NOMO-1 treated with dmso at 0.1 percent for 144 hours (cell line): ENCODE measurements around the gene UGT1A4.

Experiments used
- DNase-seq: peaks from one replicate; lab custom pipeline; 2025; ENCODE audit not compliant: unreplicated experiment; lab: John Stamatoyannopoulos, UW

Gene UGT1A4

GRCh38 chr2:233779722-233780121, 61.2 kb downstream of the UGT1A4 start:
- DNase-seq = no peak

DNA sequence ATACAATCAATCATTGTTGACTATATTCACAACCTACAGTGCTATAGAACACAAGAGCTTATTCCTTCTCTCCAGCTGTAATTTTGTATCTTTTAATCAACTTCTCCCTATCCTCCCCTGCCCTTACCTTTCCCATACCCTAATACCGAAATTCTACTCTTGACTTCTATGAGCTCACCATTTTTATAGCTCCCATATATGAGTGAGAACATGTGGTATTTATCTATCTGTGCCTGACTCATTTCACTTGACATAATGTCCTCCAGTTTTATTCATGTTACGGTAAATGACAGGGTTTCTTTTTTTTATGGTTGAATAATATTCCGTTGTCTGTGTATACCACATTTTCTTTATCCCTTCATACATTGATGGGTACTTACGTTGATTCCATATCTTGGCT, 62.2 kb downstream of the UGT1A4 start:
- no peak for DNase-seq

DNA sequence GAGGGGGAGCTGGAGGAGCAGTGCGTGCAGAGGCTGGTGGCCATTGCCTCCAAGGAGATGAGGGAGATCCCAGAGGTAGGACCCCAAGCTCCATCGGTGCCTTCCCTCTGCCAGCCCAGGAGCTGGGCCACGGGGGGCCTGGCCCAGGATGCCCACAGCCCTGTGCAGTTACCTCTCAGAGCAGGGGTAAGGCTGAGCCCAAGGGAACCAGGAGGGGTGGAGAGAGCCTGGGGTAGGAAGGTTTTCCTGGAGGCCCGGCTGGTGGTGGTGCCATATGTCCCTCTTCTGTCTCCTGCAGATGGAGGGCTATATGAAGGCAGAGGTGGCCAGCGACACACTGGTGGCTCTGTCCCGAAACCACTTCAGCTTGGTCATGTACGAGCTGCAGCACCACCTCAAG, 71.0 kb downstream of the UGT1A4 start:
- DNase-seq = no peak

GRCh38 chr2:233791151-233791882, 72.8 kb downstream of the UGT1A4 start:
- DNase-seq = no peak

DNA sequence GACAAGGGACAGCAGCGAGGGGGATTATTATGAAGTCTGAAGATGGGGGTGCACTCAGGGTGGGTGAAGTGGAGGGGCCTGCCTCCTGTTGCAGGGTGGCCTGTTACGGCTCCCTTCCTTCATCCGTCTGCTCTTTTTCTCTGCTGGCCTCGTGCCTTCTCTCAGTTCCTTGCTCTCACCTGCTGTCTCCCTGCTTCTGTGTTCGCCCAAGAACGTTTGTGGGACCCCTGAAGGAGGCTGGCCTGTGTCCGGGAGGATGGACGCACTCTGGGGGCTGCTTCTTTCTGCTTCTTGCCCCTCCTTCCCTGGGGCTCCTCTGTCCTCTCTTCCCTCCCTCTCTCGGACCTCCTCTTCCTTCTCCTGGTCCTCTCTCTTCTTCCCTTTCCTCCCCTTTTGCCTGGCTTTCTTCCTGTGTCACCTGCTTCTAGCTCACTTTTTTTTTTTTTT, 73.4 kb downstream of the UGT1A4 start:
- DNase-seq = no peak

DNA sequence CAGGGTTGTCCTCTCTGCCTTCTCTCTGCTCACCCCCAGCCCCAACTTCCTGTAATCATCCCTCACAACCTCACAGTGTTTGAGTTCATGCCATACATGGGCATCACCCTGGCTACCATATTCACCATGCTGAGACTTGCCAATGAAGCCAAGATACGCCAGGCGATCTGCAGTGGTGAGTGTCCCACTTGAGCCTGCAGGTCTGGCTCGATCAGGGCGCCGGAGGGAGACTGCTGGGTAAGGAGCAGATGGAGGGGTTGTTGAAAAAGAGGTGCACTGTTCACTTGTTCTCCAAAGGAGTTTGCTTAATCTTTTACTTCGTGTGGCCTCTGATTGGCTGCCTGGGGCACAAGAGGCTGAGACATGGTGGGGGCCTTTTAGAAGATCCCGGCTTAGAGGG, 74.2 kb downstream of the UGT1A4 start:
- no peak for DNase-seq

DNA sequence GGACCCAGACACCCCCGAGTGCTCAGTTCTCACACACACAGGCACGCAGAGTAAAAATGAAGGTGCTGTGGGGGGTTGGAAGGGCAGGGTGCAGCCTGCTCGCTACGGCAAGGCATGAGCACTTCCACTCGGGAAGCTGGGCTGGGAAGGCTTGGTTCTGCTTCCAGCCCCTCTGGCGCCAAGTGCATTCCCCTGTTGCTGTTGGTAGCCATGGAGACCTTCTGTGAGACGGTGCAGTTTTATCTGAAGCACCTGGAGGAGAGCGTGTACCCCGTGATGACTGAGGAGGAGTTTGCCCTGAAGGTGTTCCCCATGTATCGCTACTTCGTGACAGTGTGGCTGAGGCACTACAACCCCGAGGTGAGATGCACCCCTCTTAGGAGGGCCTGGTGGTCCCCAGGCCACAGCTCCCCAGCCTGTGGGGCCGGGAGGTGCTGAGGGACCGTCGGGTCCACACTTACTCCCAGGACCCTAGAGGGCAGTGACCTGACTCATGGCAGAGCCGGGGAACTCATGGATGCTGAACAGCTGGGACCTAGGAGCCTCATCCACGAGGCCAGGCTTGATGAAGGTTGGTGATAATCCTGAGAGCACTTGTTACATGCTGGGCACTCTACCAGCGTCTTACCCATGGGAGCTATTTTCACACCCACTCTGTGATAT, 75.1 kb downstream of the UGT1A4 start:
- DNase-seq = no peak

GRCh38 chr2:233794128-233794658, 75.7 kb downstream of the UGT1A4 start:
- DNase-seq = no peak

DNA sequence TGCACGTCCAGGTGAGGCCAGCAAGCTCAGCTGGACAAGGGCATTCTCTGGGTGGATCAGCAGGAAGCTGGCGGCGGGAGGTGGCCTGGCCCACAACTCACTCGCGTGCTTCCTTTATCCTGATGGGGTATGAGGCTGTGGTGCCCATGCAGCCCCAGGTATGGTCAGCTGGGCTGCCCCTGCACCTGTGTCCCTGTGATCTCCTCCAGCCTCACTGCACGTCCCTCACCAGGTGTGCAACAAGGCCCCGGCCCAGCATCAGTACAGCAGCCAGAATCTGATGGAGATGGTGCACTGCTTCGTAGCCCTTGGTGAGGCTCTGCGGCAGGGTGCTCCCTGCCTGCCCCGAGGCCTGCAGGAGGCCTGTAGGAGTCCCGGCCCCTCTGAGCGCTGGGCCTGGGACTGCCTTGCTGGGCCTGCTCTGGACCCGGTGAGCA, 77.2 kb downstream of the UGT1A4 start:
- DNase-seq = no peak

DNA sequence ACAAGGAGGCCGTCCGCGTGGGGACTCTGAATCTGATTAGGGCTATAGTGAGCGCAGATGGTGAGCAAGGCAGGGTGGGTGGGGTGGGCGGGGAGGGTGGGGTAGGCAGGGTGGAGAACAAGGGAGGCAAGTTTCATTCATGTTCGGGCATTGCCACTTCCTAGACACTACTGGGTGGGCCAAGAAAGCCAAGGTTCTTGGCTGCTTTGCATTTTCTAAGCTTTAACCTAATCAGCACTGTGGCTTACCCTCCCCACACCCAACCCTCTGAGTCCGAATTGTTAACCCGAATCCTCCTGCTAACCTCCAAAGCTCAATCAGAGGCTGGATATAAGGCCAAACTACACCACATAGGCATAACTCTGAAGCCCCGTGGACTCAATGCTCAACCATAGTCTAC, 77.7 kb downstream of the UGT1A4 start:
- DNase-seq = no peak

- no peak for DNase-seq
These were observed 80.0 kb downstream of the UGT1A4 start for GRCh38 chr2:233798335-233799086.

DNA sequence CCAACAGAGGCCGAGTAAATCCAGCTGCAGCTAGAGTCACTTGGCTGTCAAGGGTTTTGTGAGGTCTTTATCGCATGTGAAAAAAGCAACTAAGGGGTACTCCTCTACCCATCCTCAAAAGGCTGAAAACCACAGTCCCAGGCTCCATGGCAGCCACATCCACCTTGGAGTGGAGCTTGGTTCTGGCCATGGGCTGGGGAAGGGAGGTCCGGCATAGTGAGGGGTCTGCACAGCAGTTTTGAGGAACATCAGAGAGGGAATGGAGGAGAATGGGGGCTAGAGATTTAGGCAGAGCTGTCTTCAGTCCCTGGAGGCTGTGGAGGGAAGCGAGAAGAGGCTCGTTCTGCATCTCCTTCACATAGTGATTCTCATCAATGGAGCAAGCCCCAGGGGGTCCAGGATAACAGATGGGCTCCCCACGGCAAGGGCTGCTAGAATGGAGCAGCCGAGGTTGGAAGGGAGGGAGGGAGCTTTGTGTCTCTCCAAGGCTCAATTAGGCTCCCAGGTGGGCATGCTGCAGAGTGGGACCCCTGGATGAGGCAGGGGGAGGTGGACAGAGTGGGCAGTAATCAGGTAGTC, 80.6 kb downstream of the UGT1A4 start:
- no peak for DNase-seq

DNA sequence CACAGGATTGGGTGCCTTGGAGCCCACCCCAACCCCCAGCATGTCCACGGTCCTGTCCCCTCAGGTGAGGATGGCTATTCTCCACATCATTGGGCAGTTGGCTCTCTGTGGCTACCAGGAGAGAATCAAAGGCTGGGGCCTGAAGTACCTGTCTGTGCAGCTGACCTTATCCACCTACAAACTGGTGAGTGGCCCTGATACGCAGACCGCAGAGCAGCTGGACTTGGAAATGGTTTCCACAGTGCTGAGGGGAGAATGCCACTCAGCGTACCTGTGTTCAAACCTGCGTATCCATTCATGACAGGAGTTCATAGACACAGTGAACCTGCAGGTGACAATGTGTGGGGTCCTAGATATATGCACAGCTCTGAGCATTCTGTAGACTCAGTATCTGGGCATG, 81.2 kb downstream of the UGT1A4 start:
- DNase-seq = no peak

DNA sequence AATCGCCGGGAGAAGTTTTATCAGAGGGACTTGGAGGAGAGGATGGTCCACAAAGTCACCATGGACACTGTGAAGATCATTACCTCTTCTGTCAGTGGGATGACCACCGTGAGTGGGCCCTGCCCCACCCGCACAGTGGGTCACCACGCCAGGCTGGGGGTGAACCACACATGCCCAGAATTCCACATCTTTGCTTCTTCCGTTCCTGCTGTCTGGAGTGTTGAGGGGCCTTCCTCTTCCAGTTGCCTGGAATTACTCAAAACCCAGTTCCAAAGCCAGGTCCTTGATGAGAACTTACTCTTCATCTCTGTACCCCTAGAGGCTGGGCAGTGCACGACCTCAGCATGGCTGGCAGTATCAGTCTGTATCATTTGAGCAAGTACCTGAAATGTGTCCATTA, 81.7 kb downstream of the UGT1A4 start:
- no peak for DNase-seq

DNA sequence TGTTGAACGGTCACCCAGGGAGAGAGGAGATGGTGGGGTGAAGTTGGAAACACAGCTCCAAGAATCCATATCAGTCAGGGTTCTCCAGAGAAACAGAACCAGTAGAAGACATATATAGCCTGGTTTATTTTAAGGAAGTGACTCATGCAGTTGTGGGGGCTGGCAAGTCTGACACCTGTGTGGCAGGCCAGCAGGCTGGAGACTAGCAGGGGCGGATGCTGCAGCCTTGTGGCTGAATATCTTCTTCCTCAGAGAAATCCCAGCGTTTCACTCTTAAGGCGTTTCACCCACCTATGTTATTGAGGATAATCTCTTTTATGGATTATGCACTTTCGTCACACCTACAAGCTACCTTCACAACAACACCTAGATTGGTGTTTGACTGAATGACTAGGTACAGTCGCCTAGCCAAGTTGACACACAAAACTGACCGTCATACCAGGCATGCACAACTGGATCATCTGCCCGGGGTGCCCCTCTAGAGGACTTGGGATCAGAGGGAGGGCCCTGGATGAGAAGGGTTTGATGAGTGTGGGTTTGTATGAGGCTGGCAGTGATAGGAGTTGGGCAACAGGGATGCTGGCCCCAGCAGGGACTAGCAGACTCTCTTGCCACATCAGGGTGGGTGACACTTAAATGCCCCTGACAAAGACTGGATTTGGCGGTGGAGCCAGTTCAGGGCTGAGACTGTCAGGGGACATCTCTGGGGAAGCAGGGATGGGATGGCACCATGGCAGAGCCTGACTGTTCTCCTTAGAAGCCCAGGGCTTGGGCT, 83.0 kb downstream of the UGT1A4 start:
- DNase-seq = no peak

DNA sequence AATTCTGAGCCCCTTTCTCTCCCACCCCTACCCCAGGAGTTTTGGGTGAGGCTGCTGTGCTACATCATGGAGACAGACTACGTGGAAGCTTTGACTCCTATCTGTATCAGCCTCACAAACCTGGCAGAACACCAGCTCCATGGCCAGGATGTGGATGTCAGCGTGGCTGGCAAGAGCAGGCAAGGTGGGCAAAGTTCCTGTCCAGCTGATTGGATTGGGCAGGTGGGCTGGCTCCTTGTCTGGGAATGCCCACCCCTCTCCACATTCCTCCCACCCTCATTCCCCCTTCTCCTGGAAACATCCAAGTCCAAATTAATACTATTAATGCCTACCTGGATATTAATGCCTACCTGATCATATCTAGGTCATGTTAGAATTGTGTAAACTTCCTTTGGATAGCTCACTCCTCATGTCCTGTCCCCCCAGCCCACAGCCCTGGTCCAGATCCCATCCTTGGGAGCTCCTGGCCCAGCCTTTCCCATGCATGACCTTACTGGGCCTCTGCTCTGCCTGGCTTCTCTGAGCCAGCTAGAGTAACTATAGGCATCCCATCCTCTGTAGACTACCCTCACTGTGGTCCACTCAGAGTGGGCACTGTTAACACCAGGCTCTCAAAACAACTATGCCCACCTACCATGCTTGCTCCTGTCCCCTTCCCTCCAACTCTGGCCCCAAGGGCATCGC, 83.7 kb downstream of the UGT1A4 start:
- DNase-seq = no peak

GRCh38 chr2:233803292-233803911, 84.9 kb downstream of the UGT1A4 start:
- no peak for DNase-seq

- no peak for DNase-seq
These were observed 85.5 kb downstream of the UGT1A4 start for GRCh38 chr2:233803994-233804393.

DNA sequence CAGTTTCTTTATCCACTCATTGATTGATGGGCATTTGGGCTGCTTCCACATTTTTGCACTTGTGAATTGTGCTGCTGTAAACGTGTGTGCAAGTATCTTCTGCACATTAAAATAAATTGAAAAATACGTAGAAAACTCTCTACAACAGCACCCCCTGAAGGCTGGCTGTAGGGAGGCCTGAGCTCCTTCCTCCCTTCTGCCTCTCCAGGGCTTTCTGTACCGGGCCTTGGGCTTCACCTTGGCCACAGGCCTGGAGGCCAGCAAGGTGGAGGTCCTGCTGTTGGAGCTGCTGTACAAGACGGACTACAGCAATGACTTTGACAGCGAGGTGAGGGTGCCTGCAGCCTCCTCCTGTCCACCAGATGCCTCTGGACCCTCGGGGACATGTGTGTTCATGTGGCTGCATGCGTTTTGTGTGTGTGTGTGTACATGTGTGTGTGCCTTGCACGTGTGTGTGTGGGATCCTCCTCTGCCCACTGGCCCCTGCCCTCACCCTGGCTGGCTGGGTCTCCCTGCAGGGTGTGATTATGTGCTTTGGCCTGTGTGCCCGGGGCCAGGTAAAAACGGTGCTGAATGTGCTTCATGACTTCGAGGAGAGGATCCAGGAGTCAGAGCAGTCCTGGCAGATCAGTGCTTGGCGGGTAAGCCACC, 88.8 kb downstream of the UGT1A4 start:
- DNase-seq = no peak
